SU-DHL-6 (cell line): ENCODE measurements around the gene PRICKLE2.

Experiments
- CTCF ChIP-seq: fragments of 200-600 bp; sonication (generic); IDR thresholded peaks from one replicate; pipeline ENCODE4 v1.5.1; 2017; ENCODE audit warnings: antibody characterized with exemption, mild to moderate bottlenecking, low read length, moderate library complexity; ENCODE audit not compliant: insufficient read depth, poor library complexity, severe bottlenecking
- EZH2phosphoT487 ChIP-seq: fragments of 200-600 bp; sonication (generic), shearing (Covaris generic); conservative IDR thresholded peaks from 2 replicates; pipeline ENCODE4 v1.6.1; 2018; ENCODE audit warnings: mild to moderate bottlenecking, antibody characterized with exemption, low read length, moderate library complexity, mixed read lengths

GRCh38 chr3:64046996-64047594 is 178.2 kb downstream of the PRICKLE2 start:
- TF ChIP-seq CTCF (no peak), EZH2phosphoT487 (no peak)
